GM19324 (cell line): ENCODE results near the gene CMIP.

ENCODE experiments used
- ATAC-seq: cut with Tn5 transposase; IDR thresholded peaks from one replicate; pipeline ENCODE4 v1.9.1; 2021; ENCODE audit warnings: mild to moderate bottlenecking, moderate library complexity; ENCODE audit not compliant: unreplicated experiment, low FRiP score

CMIP gene

GRCh38 chr16:81473969-81474959 lies 29.7 kb downstream of the CMIP start:
- no peak for ATAC-seq

GRCh38 chr16:81477697-81478693 lies 33.4 kb downstream of the CMIP start:
- ATAC-seq, result no peak

- peak; percentile 58 for ATAC-seq
Observed at GRCh38 chr16:81478876-81479511, 34.4 kb downstream of the CMIP start.

- ATAC-seq, result no peak
Observed at GRCh38 chr16:81480606-81481206, 36.1 kb downstream of the CMIP start.

- ATAC-seq, result peak; percentile 75
Observed at GRCh38 chr16:81481207-81481821, 36.7 kb downstream of the CMIP start.

- no peak for ATAC-seq
Observed at GRCh38 chr16:81482329-81483063, 37.9 kb downstream of the CMIP start.

- ATAC-seq, result no peak
Observed at GRCh38 chr16:81483064-81483969, 38.7 kb downstream of the CMIP start.

- no peak for ATAC-seq
Observed at GRCh38 chr16:81483970-81484595, 39.5 kb downstream of the CMIP start.

GRCh38 chr16:81484908-81485624 lies 40.5 kb downstream of the CMIP start:
- no peak for ATAC-seq

GRCh38 chr16:81485824-81486539 lies 41.4 kb downstream of the CMIP start:
- no peak for ATAC-seq

- no peak for ATAC-seq
Observed at GRCh38 chr16:81486540-81487061, 42.0 kb downstream of the CMIP start.

- no peak for ATAC-seq
Observed at GRCh38 chr16:81487301-81487720, 42.7 kb downstream of the CMIP start.

GRCh38 chr16:81488687-81489411 lies 44.2 kb downstream of the CMIP start:
- no peak for ATAC-seq

- no peak for ATAC-seq
Observed at GRCh38 chr16:81489547-81490267, 45.1 kb downstream of the CMIP start.
